BLaER1 (cell line): ENCODE measurements around the gene RPS18.
A peak's percentile ranks its signal among the peaks of the same experiment; 100 is the strongest.
"Not testable (repeated sequence)": the region's sequence is repeated elsewhere in the genome, so short reads cannot be mapped to it uniquely, and the experiment has no call there.

ENCODE experiments used
- H3K27ac ChIP-seq: shearing (Covaris generic); formaldehyde crosslinking; 2 replicates; pipeline ENCODE4 v1.8.1; 2022
- H3K27me3 ChIP-seq: shearing (Covaris generic); formaldehyde crosslinking; 2 replicates; pipeline ENCODE4 v1.8.1; 2022
- H3K36me3 ChIP-seq: shearing (Covaris generic); formaldehyde crosslinking; 2 replicates; pipeline ENCODE4 v1.8.1; 2022
- H3K4me1 ChIP-seq: shearing (Covaris generic); formaldehyde crosslinking; 2 replicates; pipeline ENCODE4 v1.8.1; 2022
- H3K4me2 ChIP-seq: shearing (Covaris generic); formaldehyde crosslinking; 2 replicates; pipeline ENCODE4 v1.8.1; 2022
- H3K4me3 ChIP-seq: shearing (Covaris generic); formaldehyde crosslinking; 2 replicates; pipeline ENCODE4 v1.8.1; 2022
- H3K9ac ChIP-seq: shearing (Covaris generic); formaldehyde crosslinking; 2 replicates; pipeline ENCODE4 v1.8.1; 2022
- H3K9me3 ChIP-seq: shearing (Covaris generic); formaldehyde crosslinking; 2 replicates; pipeline ENCODE4 v1.8.1; 2022
- H4K20me1 ChIP-seq: shearing (Covaris generic); formaldehyde crosslinking; 2 replicates; pipeline ENCODE4 v1.8.1; 2022
- Cebpa-rat ChIP-seq: shearing (Covaris generic); IDR thresholded peaks from 2 replicates; pipeline ENCODE4 v1.8.1; 2022

The RPS18 gene

GRCh38 chr6:33278392-33278741 lies 6.5 kb downstream of the RPS18 start:
- Histone ChIP-seq H3K4me2 (peak overlapping the region; percentile 99), H3K9me3 (no peaks in the 10 kb centered on the region), H3K27ac (peak overlapping the region; percentile 89; the same call in 1 of the 2 replicates), H3K4me3 (peak overlapping the region; percentile 81; the same call in 1 of the 2 replicates), H3K27me3 (no peaks in the 10 kb centered on the region), H3K36me3 (peaks cover 88% of the 10 kb centered on the region), H3K9ac (peak overlapping the region; percentile 98), H4K20me1 (peaks cover 72% of the 10 kb centered on the region), H3K4me1 (peaks cover 68% of the 10 kb centered on the region)
- TF ChIP-seq Cebpa-rat: no peak

GRCh38 chr6:33278810-33279209 lies 6.9 kb downstream of the RPS18 start:
- Histone ChIP-seq H3K36me3 (peaks cover 88% of the 10 kb centered on the region), H4K20me1 (peaks cover 68% of the 10 kb centered on the region), H3K4me2 (peak overlapping the region; percentile 99), H3K27me3 (no peaks in the 10 kb centered on the region), H3K9ac (peak overlapping the region; percentile 43; the same call in 1 of the 2 replicates), H3K27ac (peak overlapping the region; percentile 35; the same call in 1 of the 2 replicates), H3K4me3 (no peak overlapping the region), H3K4me1 (peaks cover 63% of the 10 kb centered on the region), H3K9me3 (no peaks in the 10 kb centered on the region)
- no peak for TF ChIP-seq Cebpa-rat

GRCh38 chr6:33279257-33279695 lies 7.4 kb downstream of the RPS18 start:
- Histone ChIP-seq H3K9me3 (no peaks in the 10 kb centered on the region), H3K27ac (peak overlapping the region; percentile 35; the same call in 1 of the 2 replicates), H4K20me1 (peaks cover 66% of the 10 kb centered on the region), H3K4me3 (no peak overlapping the region), H3K9ac (peak overlapping the region; percentile 43), H3K4me1 (peaks cover 59% of the 10 kb centered on the region), H3K36me3 (peaks cover 88% of the 10 kb centered on the region), H3K27me3 (no peaks in the 10 kb centered on the region), H3K4me2 (peak overlapping the region; percentile 99)
- TF ChIP-seq Cebpa-rat: no peak

- H3K27ac ChIP-seq: peak overlapping the region; percentile 35; the same call in 1 of the 2 replicates
- no peak for TF ChIP-seq Cebpa-rat
- H3K36me3 ChIP-seq: peaks cover 88% of the 10 kb centered on the region
- H3K27me3 ChIP-seq: no peaks in the 10 kb centered on the region
- H3K9me3 ChIP-seq: no peaks in the 10 kb centered on the region
- H3K4me3 ChIP-seq: no peak overlapping the region
- H3K4me1 ChIP-seq: peaks cover 51% of the 10 kb centered on the region
- peak overlapping the region; percentile 99 for H3K4me2 ChIP-seq
- H3K9ac ChIP-seq: peak overlapping the region; percentile 43; the same call in 1 of the 2 replicates
- peaks cover 66% of the 10 kb centered on the region for H4K20me1 ChIP-seq
Measured at GRCh38 chr6:33279971-33280511, 8.2 kb downstream of the RPS18 start.

- no peak for TF ChIP-seq Cebpa-rat
- H4K20me1 ChIP-seq: peaks cover 66% of the 10 kb centered on the region
Measured at GRCh38 chr6:33280539-33280938, 8.7 kb downstream of the RPS18 start.

GRCh38 chr6:33285214-33285613 lies 13.3 kb downstream of the RPS18 start:
- H3K4me3 ChIP-seq, H3K27ac ChIP-seq, H3K9me3 ChIP-seq, H3K4me2 ChIP-seq, H3K27me3 ChIP-seq: not testable (repeated sequence)
- Histone ChIP-seq H4K20me1 (peaks cover 29% of the 10 kb centered on the region), H3K36me3 (peaks cover 81% of the 10 kb centered on the region), H3K9ac (0 out of 2 replicates have a peak overlapping the region, but pooled peaks have one; percentile 19), H3K4me1 (peaks cover 24% of the 10 kb centered on the region)

More at GRCh38 chr6:33280539-33280938, 8.7 kb downstream of the RPS18 start:
- Histone ChIP-seq H3K4me2 (peak overlapping the region; percentile 99; the same call in 1 of the 2 replicates), H3K27me3 (no peaks in the 10 kb centered on the region), H3K9me3 (no peaks in the 10 kb centered on the region), H3K4me1 (peaks cover 46% of the 10 kb centered on the region), H3K36me3 (peaks cover 88% of the 10 kb centered on the region), H3K27ac (0 out of 2 replicates have a peak overlapping the region, but pooled peaks have one; percentile 9), H3K9ac (peak overlapping the region; percentile 13; the same call in 1 of the 2 replicates), H3K4me3 (no peak overlapping the region)

GRCh38 chr6:33286946-33287914 lies 15.4 kb downstream of the RPS18 start:
- peaks cover 24% of the 10 kb centered on the region; the same call in 1 of the 2 replicates for H4K20me1 ChIP-seq
- H3K4me1 ChIP-seq: peaks cover 28% of the 10 kb centered on the region
- H3K36me3 ChIP-seq: peaks cover 75% of the 10 kb centered on the region
- no peaks in the 10 kb centered on the region for H3K9me3 ChIP-seq
- H3K4me3 ChIP-seq: no peak overlapping the region
- no peak overlapping the region; the same call in 1 of the 2 replicates for H3K9ac ChIP-seq
- H3K27me3 ChIP-seq: no peaks in the 10 kb centered on the region
- H3K27ac ChIP-seq: no peak overlapping the region
- TF ChIP-seq Cebpa-rat: no peak
- H3K4me2 ChIP-seq: peak overlapping the region; percentile 95

GRCh38 chr6:33288141-33288920 lies 16.5 kb downstream of the RPS18 start:
- Histone ChIP-seq H3K27ac (peak overlapping the region; percentile 84), H3K9ac (peak overlapping the region; percentile 87), H3K9me3 (no peaks in the 10 kb centered on the region), H3K36me3 (peaks cover 75% of the 10 kb centered on the region), H3K4me2 (peak overlapping the region; percentile 95), H3K4me1 (peaks cover 28% of the 10 kb centered on the region), H3K27me3 (no peaks in the 10 kb centered on the region), H3K4me3 (peak overlapping the region; percentile 87), H4K20me1 (peaks cover 26% of the 10 kb centered on the region; the same call in 1 of the 2 replicates)
- no peak for TF ChIP-seq Cebpa-rat
